Adrenal gland (tissue), 5 donors: ENCODE data around the gene AP2M1.

ENCODE experiments used
- POLR2A ChIP-seq, 2 donors: fragments of 450-650 bp; IDR thresholded peaks; one replicate each; pipeline ENCODE4 v1.6.1; 2017; ENCODE audit warnings: antibody characterized with exemption in 2 of 2, mild to moderate bottlenecking in 2 of 2, moderate library complexity in 1 of 2
- TF ChIP-seq, protein P1 (sequence below), 6 experiments: fragments of 450-650 bp in 4 of 6; fragments of 200-600 bp in 2 of 6; sonication (generic) in 1 of 6; IDR thresholded peaks; 1 replicate in 5 of 6; 2 replicates in 1 of 6; pipeline versions ENCODE4 v1.5.1 to v1.8.0; 2016 to 2021; ENCODE audit warnings: antibody characterized with exemption in 6 of 6, mild to moderate bottlenecking in 2 of 6, moderate library complexity in 1 of 6
- donor health status: DM: no; HTN: no; CAD: no.

DNA sequence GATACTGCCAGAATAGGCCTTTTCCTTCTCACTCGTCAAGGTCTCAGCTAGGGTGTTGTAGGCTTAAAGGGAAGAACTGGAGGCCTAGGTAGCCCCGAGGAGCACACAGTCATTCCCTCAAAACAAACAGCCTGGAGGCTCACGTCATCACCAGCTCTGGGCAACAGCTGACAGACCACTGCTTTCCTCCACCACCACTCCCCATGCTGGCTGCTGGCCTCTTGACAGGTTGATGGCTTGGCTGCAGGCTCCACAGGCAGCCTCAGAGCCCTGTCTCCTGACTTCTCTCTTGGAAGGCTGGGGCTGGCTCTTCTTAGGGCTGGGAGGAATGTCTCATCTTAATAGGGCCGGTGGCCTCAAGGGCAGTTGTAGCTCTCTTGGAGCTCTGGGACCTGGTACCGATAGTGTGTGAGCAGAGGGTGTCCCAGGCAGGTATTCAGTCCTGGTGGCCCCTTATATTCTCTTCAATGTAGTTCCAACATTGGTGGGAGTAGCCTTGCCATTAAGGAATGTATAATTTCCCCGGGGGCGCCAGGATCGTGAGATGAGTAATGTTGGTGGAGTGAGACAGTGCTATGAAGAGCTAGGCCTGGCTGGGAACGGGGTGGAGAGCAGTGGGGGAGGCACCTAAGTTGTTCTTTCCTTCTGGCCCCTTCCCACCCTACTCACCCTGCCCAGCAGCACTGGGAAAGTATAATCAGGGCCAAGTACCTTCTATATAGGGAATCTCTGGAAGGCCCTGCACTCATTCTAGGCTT lies 6.1 kb upstream of the AP2M1 start:
- TF ChIP-seq, protein P1, sequence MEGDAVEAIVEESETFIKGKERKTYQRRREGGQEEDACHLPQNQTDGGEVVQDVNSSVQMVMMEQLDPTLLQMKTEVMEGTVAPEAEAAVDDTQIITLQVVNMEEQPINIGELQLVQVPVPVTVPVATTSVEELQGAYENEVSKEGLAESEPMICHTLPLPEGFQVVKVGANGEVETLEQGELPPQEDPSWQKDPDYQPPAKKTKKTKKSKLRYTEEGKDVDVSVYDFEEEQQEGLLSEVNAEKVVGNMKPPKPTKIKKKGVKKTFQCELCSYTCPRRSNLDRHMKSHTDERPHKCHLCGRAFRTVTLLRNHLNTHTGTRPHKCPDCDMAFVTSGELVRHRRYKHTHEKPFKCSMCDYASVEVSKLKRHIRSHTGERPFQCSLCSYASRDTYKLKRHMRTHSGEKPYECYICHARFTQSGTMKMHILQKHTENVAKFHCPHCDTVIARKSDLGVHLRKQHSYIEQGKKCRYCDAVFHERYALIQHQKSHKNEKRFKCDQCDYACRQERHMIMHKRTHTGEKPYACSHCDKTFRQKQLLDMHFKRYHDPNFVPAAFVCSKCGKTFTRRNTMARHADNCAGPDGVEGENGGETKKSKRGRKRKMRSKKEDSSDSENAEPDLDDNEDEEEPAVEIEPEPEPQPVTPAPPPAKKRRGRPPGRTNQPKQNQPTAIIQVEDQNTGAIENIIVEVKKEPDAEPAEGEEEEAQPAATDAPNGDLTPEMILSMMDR (IDR thresholded peaks at IDR 0.05) = no peak
- no peak for TF ChIP-seq POLR2A (IDR thresholded peaks at IDR 0.05)
